Heart right ventricle (tissue), 16 donors: ENCODE data around the gene UQCRFS1. TPM values are rescaled to one million over a fixed set of nuclear protein-coding genes. Genes with fewer than 3 reads are reported as not detected.
"Not testable (repeated sequence)": the region's sequence is repeated elsewhere in the genome, so short reads cannot be mapped to it uniquely, and the experiment has no call there.

Source experiments
- ATAC-seq, 8 donors: fragments of 200-7000 bp; cut with Tn5 transposase; one replicate each; pipeline ENCODE4 v1.9.1; 2020; ENCODE audit warnings: mild to moderate bottlenecking in 8 of 8, moderate library complexity in 8 of 8, moderate number of reproducible peaks in 1 of 8
- DNase-seq, 2 donors: peaks; one replicate each; pipeline ENCODE4 v3.0.0-alpha.2; 2020
- H3K27ac ChIP-seq, 10 donors: fragments of 200-600 bp; sonication (generic) in 2 of 10; one replicate each; pipeline versions ENCODE4 v1.5.0 to v1.8.0; 2020 to 2022; ENCODE audit warnings: mild to moderate bottlenecking in 3 of 10
- H3K27me3 ChIP-seq, 7 donors: fragments of 200-600 bp; one replicate each; pipeline ENCODE4 v1.8.0; 2021 to 2022; ENCODE audit warnings: mild to moderate bottlenecking in 2 of 7
- H3K36me3 ChIP-seq, 9 donors: fragments of 200-600 bp; sonication (generic) in 1 of 9; one replicate each; pipeline versions ENCODE4 v1.5.0 to v1.8.0; 2020 to 2022; ENCODE audit warnings: mild to moderate bottlenecking in 2 of 9
- H3K4me1 ChIP-seq, 9 donors: fragments of 200-600 bp; sonication (generic) in 1 of 9; one replicate each; pipeline versions ENCODE4 v1.5.0 to v1.8.0; 2020 to 2022; ENCODE audit warnings: mild to moderate bottlenecking in 4 of 9
- H3K4me3 ChIP-seq, 10 donors: fragments of 200-600 bp; sonication (generic) in 2 of 10; one replicate each; pipeline versions ENCODE4 v1.5.0 to v1.8.0; 2020 to 2022; ENCODE audit warnings: mild to moderate bottlenecking in 7 of 10, moderate library complexity in 2 of 10
- H3K9me3 ChIP-seq, 11 donors: fragments of 200-600 bp in 10 of 11; sonication (generic) in 2 of 11; one replicate each; pipeline versions ENCODE4 v1.5.0 to v1.8.0; 2013 to 2022; ENCODE audit warnings: mild to moderate bottlenecking in 2 of 11, control low read depth in 1 of 11, moderate library complexity in 1 of 11
- CTCF ChIP-seq, 9 donors: fragments of 200-600 bp; sonication (generic) in 2 of 9; IDR thresholded peaks; one replicate each; pipeline versions ENCODE4 v1.5.0 to v1.8.0; 2021 to 2022; ENCODE audit warnings: antibody characterized with exemption in 9 of 9, mild to moderate bottlenecking in 5 of 9, moderate library complexity in 1 of 9
- WGBS, 2 donors: extraction: QIAGEN DNeasy Blood & Tissue Kit; methylation state at CpG; one replicate each; pipeline ENCODE4 v1.1.7; 2013; ENCODE audit warnings: inconsistent platforms in 1 of 2; 5-methylcytosine and 5-hydroxymethylcytosine counted together
- intact Hi-C, 10 donors: fragments of 100-400 bp; cut with DNase I; formaldehyde crosslinking; loops; one replicate each; pipeline versions ENCODE4 v1.11.1 to v1.14.2; 2022
- polyA plus RNA-seq, 2 donors: library from polyadenylated mRNA; stranded (reverse); fragments of 200-250 nt; gene quantifications; one replicate each; pipeline ENCODE4 v1.2.3, GENCODE V29; 2013
- total RNA-seq, 10 donors: library from RNA; stranded (reverse); fragmentation: NEBNext Ultra II Directional in 3 of 10; extraction: Animal tissue kit (Norgen Biotek cat#: 25700) in 3 of 10; gene quantifications; one replicate each; pipeline versions ENCODE4 v1.2.1 to v1.2.4, GENCODE V29; 2021 to 2023
- donor health status: Arrhythmogenic right ventricular cardiomyopathy.
- donor health status: ischemic (EF 13 %, LVEDD 7.1; RV severe dilation, severe dysfunction).
- donor health status: healthy with polysubstance abuse.
- donor health status: DM: no; HTN: yes; CAD: no.
- donor health status: DM: no; HTN: no; CAD: no.
- donor health status: ischemic (EF 25% LVEDD 6.9; RV normal size, moderate dysfunction).
- donor health status: ischemic (EF 25% LVEDD 5.7; RV mildly dilated, moderate dysfunction).
- donor health status: healthy.
- donor health status: DM: yes; HTN: yes; CAD: no.
- donor health status: Ischemic cardiomyopathy.
- donor health status: ischemic (EF 35%, LVEDD 5.7; RV mildly dilated, moderate dysfunction).
- donor health status: nonischemic (EF 11% LVEDD 7.7; RV severe dilation, severe dysfunction).
- donor health status: DM: yes; HTN: yes; CAD: no.
- donor health status: PGD.
- donor health status: ischemic (EF 29% LVEDD 5.4; RV normal size, mild dysfunction).
- donor health status: nonischemic (EF 23%, LVEDD 6.1; RV moderate dilation, normal function).

The UQCRFS1 gene
- total and polyA plus RNA-seq, 12 donors: 18.7 to 200 (median 157) TPM

GRCh38 chr19:29255006-29255405 lies 42.1 kb upstream of the UQCRFS1 start:
- H3K27me3 ChIP-seq: peaks cover 0 to 26% (median 7%) of the 10 kb centered on the region in 7 donors
- H3K4me3 ChIP-seq: no peak overlapping the region
- WGBS, 2 donors: 69 to 76% methylated on average over 9 of the region's 9 CpGs
- no peaks in the 10 kb centered on the region for H3K36me3 ChIP-seq
- H3K27ac ChIP-seq: no peak overlapping the region
- intact Hi-C loops: no loop called here
- ATAC-seq (no peak), DNase-seq (no peak)
- no peaks in the 10 kb centered on the region for H3K9me3 ChIP-seq
- no peak for TF ChIP-seq CTCF (IDR thresholded peaks at IDR 0.05)
- H3K4me1 ChIP-seq: no peaks in the 10 kb centered on the region

- WGBS, 2 donors: 73 to 91% methylated on average over 3 of the region's 3 CpGs
- H3K4me3 ChIP-seq: not testable (repeated sequence)
Observed at GRCh38 chr19:29249798-29250197, 36.8 kb upstream of the UQCRFS1 start.

GRCh38 chr19:29248332-29248844 lies 35.4 kb upstream of the UQCRFS1 start:
- Histone ChIP-seq H3K27ac (no peak overlapping the region), H3K9me3 (no peaks in the 10 kb centered on the region), H3K36me3 (no peaks in the 10 kb centered on the region), H3K27me3 (peaks cover 0 to 31% (median 18%) of the 10 kb centered on the region in 7 donors), H3K4me3 (no peak overlapping the region), H3K4me1 (peaks cover 0 to 11% (median 0%) of the 10 kb centered on the region in 9 donors)
- intact Hi-C loops: no loop called here
- 49 to 55% methylated on average over 9 of the region's 9 CpGs for WGBS, 2 donors
- DNase-seq: no peak
- ATAC-seq: no peak
- TF ChIP-seq CTCF (IDR thresholded peaks at IDR 0.05): no peak

More at GRCh38 chr19:29249798-29250197, 36.8 kb upstream of the UQCRFS1 start:
- H3K27me3 ChIP-seq: peaks cover 0 to 32% (median 15%) of the 10 kb centered on the region in 7 donors
- H3K36me3 ChIP-seq, DNase-seq, intact Hi-C loops, ATAC-seq, H3K27ac ChIP-seq, H3K9me3 ChIP-seq: not testable (repeated sequence)
- H3K4me1 ChIP-seq: peaks cover 0 to 11% (median 0%) of the 10 kb centered on the region in 9 donors

GRCh38 chr19:29247872-29248271 lies 34.9 kb upstream of the UQCRFS1 start:
- H3K4me3 ChIP-seq: no peak overlapping the region
- intact Hi-C loops: no loop called here
- 12 to 23% methylated on average over 9 of the region's 9 CpGs for WGBS, 2 donors
- DNase-seq: no peak
- ATAC-seq: peak in 2 of 8 donors; percentile 44 to 81
- no peaks in the 10 kb centered on the region for H3K9me3 ChIP-seq
- H3K36me3 ChIP-seq: no peaks in the 10 kb centered on the region
- peaks cover 0 to 33% (median 22%) of the 10 kb centered on the region in 7 donors for H3K27me3 ChIP-seq
- H3K4me1 ChIP-seq: peaks cover 0 to 11% (median 0%) of the 10 kb centered on the region in 9 donors
- H3K27ac ChIP-seq: no peak overlapping the region
- TF ChIP-seq CTCF (IDR thresholded peaks at IDR 0.05): no peak

- 52 to 58% methylated on average over 9 of the region's 9 CpGs for WGBS, 2 donors
- no peak overlapping the region for H3K27ac ChIP-seq
Observed at GRCh38 chr19:29247471-29247870, 34.5 kb upstream of the UQCRFS1 start.

More at GRCh38 chr19:29247471-29247870, 34.5 kb upstream of the UQCRFS1 start:
- ATAC-seq: no peak
- no peak overlapping the region for H3K4me3 ChIP-seq
- H3K4me1 ChIP-seq: peaks cover 0 to 11% (median 0%) of the 10 kb centered on the region in 9 donors
- no peak for TF ChIP-seq CTCF (IDR thresholded peaks at IDR 0.05)
- intact Hi-C loops: no loop called here
- no peak for DNase-seq
- H3K27me3 ChIP-seq: peaks cover 0 to 36% (median 19%) of the 10 kb centered on the region in 7 donors
- H3K36me3 ChIP-seq: no peaks in the 10 kb centered on the region
- no peaks in the 10 kb centered on the region for H3K9me3 ChIP-seq
